HFFc6 (cell line): Measurements from ENCODE around the gene NRP2. TPM values are rescaled to one million over a fixed set of nuclear protein-coding genes. Genes with fewer than 3 reads are reported as not detected.

ENCODE experiments used
- DNase-seq: peaks from one replicate; pipeline ENCODE4 v3.0.0-alpha.2; 2018
- H3K27ac Mint-ChIP-seq: 2 replicates; pipeline ENCODE4 v1.8.0; 2020; ENCODE audit warnings: mild to moderate bottlenecking, mixed read lengths
- H3K27me3 Mint-ChIP-seq: 2 replicates; pipeline ENCODE4 v1.8.0; 2021; ENCODE audit warnings: mild to moderate bottlenecking, moderate library complexity, mixed read lengths; ENCODE audit not compliant: insufficient read depth
- H3K36me3 Mint-ChIP-seq: 2 replicates; pipeline ENCODE4 v1.8.0; 2021; ENCODE audit warnings: low read depth, mixed read lengths
- H3K4me1 Mint-ChIP-seq: 2 replicates; pipeline ENCODE4 v1.8.0; 2020; ENCODE audit warnings: low read depth, mixed read lengths
- H3K4me3 Mint-ChIP-seq: 2 replicates; pipeline ENCODE4 v1.8.0; 2020; ENCODE audit warnings: mild to moderate bottlenecking, moderate library complexity, mixed read lengths
- H3K9me3 Mint-ChIP-seq: 2 replicates; pipeline ENCODE4 v1.8.0; 2020; ENCODE audit warnings: mild to moderate bottlenecking, mixed read lengths
- total RNA-seq, 6 experiments: library from RNA; stranded (reverse); fragmentation: NEBNext Ultra II Directional; extraction: Animal tissue kit (Norgen Biotek cat#: 25700); gene quantifications; 2 replicates in 1 of 6; 3 replicates in 5 of 6; pipeline ENCODE4 v1.2.3, GENCODE V29; 2021
- TF ChIP-seq, protein P1 (sequence below): fragments of 200-600 bp; sonication (generic); IDR thresholded peaks from 2 replicates; pipeline ENCODE4 v1.5.0; 2021; ENCODE audit warnings: antibody characterized with exemption, mild to moderate bottlenecking

Gene NRP2
- total RNA-seq, 6 experiments from 2014 or later = 11.8 to 25.1 (median 21.4) TPM

DNA sequence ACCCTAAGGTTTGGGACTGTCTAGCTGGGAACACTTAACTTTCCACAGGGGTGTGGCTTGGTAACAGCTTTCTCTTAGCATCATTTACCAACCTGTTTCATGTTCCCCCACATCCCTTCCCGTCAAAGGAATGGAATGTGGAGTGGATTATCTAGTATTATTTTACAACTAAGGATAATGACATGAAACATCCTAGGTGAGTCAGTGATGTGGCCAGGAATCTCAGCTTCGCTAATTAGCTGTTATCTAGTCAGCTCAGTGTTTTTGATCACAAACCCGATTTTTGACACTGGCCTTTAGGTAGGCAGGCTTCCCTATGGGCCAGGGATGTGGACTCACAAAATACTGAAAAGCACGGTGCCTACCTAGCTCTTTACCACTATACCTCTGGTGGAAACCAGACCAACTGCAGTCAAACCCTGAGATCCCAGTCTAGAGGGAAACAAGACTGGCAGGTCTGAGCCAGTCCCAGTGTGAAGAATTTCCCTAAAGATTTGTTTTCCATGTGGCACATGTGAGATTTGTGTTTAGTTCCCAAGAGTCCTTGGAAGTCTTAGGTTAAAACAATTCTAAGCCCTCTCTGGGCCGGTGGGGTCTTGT is 2.8 kb upstream of the NRP2 start:
- Mint-ChIP-seq H3K36me3 (no peaks in the 10 kb centered on the region), H3K4me1 (peaks cover 44% of the 10 kb centered on the region), H3K9me3 (no peaks in the 10 kb centered on the region), H3K27ac (peak overlapping the region; percentile 12), H3K4me3 (no peak overlapping the region), H3K27me3 (peaks cover 3% of the 10 kb centered on the region)
- DNase-seq = no peak
- TF ChIP-seq, protein P1, sequence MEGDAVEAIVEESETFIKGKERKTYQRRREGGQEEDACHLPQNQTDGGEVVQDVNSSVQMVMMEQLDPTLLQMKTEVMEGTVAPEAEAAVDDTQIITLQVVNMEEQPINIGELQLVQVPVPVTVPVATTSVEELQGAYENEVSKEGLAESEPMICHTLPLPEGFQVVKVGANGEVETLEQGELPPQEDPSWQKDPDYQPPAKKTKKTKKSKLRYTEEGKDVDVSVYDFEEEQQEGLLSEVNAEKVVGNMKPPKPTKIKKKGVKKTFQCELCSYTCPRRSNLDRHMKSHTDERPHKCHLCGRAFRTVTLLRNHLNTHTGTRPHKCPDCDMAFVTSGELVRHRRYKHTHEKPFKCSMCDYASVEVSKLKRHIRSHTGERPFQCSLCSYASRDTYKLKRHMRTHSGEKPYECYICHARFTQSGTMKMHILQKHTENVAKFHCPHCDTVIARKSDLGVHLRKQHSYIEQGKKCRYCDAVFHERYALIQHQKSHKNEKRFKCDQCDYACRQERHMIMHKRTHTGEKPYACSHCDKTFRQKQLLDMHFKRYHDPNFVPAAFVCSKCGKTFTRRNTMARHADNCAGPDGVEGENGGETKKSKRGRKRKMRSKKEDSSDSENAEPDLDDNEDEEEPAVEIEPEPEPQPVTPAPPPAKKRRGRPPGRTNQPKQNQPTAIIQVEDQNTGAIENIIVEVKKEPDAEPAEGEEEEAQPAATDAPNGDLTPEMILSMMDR = no peak

DNA sequence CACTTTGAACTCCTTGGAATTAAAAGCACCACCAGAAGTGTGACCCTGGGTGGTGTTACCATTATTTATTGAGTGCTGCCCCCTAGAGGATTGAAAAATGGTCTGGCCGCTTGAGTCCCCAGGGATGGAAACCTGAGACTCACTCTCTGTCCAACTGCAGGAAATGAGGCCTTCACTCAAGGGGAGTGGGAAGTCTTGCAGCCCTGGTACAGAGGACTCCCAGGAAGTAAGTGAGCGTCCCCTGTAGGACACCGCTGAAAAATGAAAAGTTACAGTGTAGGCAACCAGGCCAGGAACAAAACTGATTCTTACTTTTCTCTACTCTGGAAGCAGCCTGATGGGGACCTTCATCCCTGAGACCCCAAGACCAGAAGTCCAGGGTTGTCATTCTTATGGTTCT is 2.2 kb upstream of the NRP2 start:
- H3K4me3 Mint-ChIP-seq = no peak overlapping the region
- H3K36me3 Mint-ChIP-seq = no peaks in the 10 kb centered on the region
- peaks cover 3% of the 10 kb centered on the region for H3K27me3 Mint-ChIP-seq
- TF ChIP-seq, protein P1 = peak; percentile 93
- peak; percentile 90 for DNase-seq
- peaks cover 49% of the 10 kb centered on the region for H3K4me1 Mint-ChIP-seq
- no peaks in the 10 kb centered on the region for H3K9me3 Mint-ChIP-seq
- peak overlapping the region; percentile 39 for H3K27ac Mint-ChIP-seq

DNA sequence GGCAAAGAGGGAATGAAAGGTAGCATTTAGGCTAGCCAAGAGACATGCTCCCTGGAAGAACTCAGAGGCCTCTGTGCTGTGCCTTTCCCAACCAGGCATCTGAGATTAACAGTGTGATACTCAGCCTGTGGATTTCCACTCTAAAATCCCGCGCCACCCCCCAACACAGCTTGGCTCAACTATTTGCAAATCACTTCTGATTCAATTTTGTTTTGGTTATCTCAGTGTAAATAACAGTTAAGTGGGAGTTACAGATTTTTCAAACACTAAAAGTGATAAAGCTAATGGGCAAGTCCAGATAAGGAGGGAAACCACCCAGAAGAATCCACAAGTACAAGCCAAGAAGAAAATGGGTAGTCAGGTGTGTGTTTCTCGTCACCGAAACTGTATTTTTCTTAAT is 1.4 kb upstream of the NRP2 start:
- no peak overlapping the region for H3K27ac Mint-ChIP-seq
- H3K4me3 Mint-ChIP-seq = no peak overlapping the region
- no peaks in the 10 kb centered on the region for H3K9me3 Mint-ChIP-seq
- H3K4me1 Mint-ChIP-seq = peaks cover 51% of the 10 kb centered on the region
- H3K36me3 Mint-ChIP-seq = no peaks in the 10 kb centered on the region
- peaks cover 3% of the 10 kb centered on the region for H3K27me3 Mint-ChIP-seq
- TF ChIP-seq, protein P1 = no peak
- no peak for DNase-seq

GRCh38 chr2:205681401-205682238 is 681 bp upstream of the NRP2 start:
- Mint-ChIP-seq H3K9me3 (no peaks in the 10 kb centered on the region), H3K27me3 (peaks cover 3% of the 10 kb centered on the region), H3K4me3 (peak overlapping the region; percentile 85), H3K4me1 (peaks cover 51% of the 10 kb centered on the region), H3K36me3 (no peaks in the 10 kb centered on the region), H3K27ac (peak overlapping the region; percentile 70)
- TF ChIP-seq, protein P1 = no peak
- no peak for DNase-seq

DNA sequence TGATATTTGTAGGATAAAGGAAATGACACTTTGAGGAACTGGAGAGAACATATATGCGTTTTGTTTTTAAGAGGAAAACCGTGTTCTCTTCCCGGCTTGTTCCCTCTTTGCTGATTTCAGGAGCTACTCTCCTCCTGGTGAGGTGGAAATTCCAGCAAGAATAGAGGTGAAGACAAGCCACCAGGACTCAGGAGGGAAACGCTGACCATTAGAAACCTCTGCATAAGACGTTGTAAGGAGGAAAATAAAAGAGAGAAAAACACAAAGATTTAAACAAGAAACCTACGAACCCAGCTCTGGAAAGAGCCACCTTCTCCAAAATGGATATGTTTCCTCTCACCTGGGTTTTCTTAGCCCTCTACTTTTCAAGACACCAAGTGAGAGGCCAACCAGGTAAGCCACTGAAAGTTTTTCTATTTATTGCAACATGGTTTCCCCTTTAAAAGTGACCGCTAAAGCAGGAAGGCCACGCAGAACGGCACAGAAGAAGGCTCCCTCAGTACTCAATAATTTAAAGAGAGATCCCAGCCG is 735 bp downstream of the NRP2 start:
- peak overlapping the region; percentile 92 for H3K4me3 Mint-ChIP-seq
- peak overlapping the region; percentile 81 for H3K27ac Mint-ChIP-seq
- peaks cover 1% of the 10 kb centered on the region; the same call in 1 of the 2 replicates for H3K27me3 Mint-ChIP-seq
- no peaks in the 10 kb centered on the region for H3K36me3 Mint-ChIP-seq
- TF ChIP-seq, protein P1 = no peak
- no peak for DNase-seq
- H3K4me1 Mint-ChIP-seq = peaks cover 56% of the 10 kb centered on the region
- H3K9me3 Mint-ChIP-seq = no peaks in the 10 kb centered on the region
